C4-2B (cell line): Measurements from ENCODE around the gene SNED1.

ENCODE experiments used
- CTCF ChIP-seq: fragments of 450-650 bp; conservative IDR thresholded peaks from 2 replicates; pipeline ENCODE4 v1.5.1; 2017; ENCODE audit warnings: mild to moderate bottlenecking
- ZFX ChIP-seq: fragments of 450-650 bp; IDR thresholded peaks from 2 replicates; pipeline ENCODE4 v1.6.1; 2017

- TF ChIP-seq CTCF (no peak), ZFX (no peak)
Measured at GRCh38 chr2:240953426-240954410, 44.7 kb upstream of the SNED1 start.
